Measurements from ENCODE around the gene TMEM106C.

- no peak for TF ChIP-seq EZH2phosphoT487 (IDR thresholded peaks at IDR 0.05; ENCODE audit: insufficient read depth, low read depth)
- no peak for TF ChIP-seq EZH2 (IDR thresholded peaks at IDR 0.05; ENCODE audit: insufficient read depth, poor library complexity, severe bottlenecking)
These were observed 33.9 kb downstream of the TMEM106C start for GRCh38 chr12:47997321-47997720.

Data from GM23248 (cell line).